Measurements from ENCODE around the gene ANKRD33B.

GRCh38 chr5:10594591-10595210 lies 30.8 kb downstream of the ANKRD33B start:
- no peak for TF ChIP-seq CTCF (IDR thresholded peaks at IDR 0.05)
- no peak for TF ChIP-seq EP300 (IDR thresholded peaks at IDR 0.05)
- no peak for TF ChIP-seq POLR2A (IDR thresholded peaks at IDR 0.05)

Data from tibial nerve (tissue), 4 donors.